ENCODE results near the gene SLC15A1. TPM values are rescaled to one million over a fixed set of nuclear protein-coding genes. Genes with fewer than 3 reads are reported as not detected.

SLC15A1 gene
- total RNA-seq, 2 experiments from 2014 or later, result not detected

- intact Hi-C loops (cut with DNase I, micrococcal nuclease), result no loop called here
- Histone ChIP-seq H3K27ac (ENCODE audit: low read depth in 1 of 2, low read length in 2 of 2) (no peak overlapping the region), H3K27me3 (ENCODE audit: control insufficient read depth in 1 of 2, insufficient read depth in 2 of 2, low read length in 2 of 2) (peaks cover 0 to 2% of the 10 kb centered on the region in 2 experiments), H3K4me3 (ENCODE audit: low read length) (no peak overlapping the region), H3K9me3 (ENCODE audit: control insufficient read depth in 1 of 2, insufficient read depth in 1 of 2, low read length in 2 of 2) (peaks cover 0 to 10% of the 10 kb centered on the region in 2 experiments), H3K36me3 (ENCODE audit: insufficient read depth, low read length) (no peaks in the 10 kb centered on the region), H3K4me1 (ENCODE audit: insufficient read depth, low read length) (no peaks in the 10 kb centered on the region)
- Mint-ChIP-seq H3K4me1 (ENCODE audit: low read depth) (no peaks in the 10 kb centered on the region), H3K4me3 (no peak overlapping the region), H3K27me3 (peaks cover 18% of the 10 kb centered on the region), H3K27ac (no peak overlapping the region), H3K9me3 (peaks cover 2% of the 10 kb centered on the region), H3K36me3 (ENCODE audit: low read depth) (no peaks in the 10 kb centered on the region)
- ChIA-PET CTCF (no interaction called here), POLR2A (no interaction called here)
- DNase-seq, result no peak
- ATAC-seq (ENCODE audit: poor library complexity), result no peak
- TF ChIP-seq, protein P1, sequence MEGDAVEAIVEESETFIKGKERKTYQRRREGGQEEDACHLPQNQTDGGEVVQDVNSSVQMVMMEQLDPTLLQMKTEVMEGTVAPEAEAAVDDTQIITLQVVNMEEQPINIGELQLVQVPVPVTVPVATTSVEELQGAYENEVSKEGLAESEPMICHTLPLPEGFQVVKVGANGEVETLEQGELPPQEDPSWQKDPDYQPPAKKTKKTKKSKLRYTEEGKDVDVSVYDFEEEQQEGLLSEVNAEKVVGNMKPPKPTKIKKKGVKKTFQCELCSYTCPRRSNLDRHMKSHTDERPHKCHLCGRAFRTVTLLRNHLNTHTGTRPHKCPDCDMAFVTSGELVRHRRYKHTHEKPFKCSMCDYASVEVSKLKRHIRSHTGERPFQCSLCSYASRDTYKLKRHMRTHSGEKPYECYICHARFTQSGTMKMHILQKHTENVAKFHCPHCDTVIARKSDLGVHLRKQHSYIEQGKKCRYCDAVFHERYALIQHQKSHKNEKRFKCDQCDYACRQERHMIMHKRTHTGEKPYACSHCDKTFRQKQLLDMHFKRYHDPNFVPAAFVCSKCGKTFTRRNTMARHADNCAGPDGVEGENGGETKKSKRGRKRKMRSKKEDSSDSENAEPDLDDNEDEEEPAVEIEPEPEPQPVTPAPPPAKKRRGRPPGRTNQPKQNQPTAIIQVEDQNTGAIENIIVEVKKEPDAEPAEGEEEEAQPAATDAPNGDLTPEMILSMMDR (IDR thresholded peaks at IDR 0.05), result no peak
These were observed 16.1 kb upstream of the SLC15A1 start for GRCh38 chr13:98768522-98768921.

DNA sequence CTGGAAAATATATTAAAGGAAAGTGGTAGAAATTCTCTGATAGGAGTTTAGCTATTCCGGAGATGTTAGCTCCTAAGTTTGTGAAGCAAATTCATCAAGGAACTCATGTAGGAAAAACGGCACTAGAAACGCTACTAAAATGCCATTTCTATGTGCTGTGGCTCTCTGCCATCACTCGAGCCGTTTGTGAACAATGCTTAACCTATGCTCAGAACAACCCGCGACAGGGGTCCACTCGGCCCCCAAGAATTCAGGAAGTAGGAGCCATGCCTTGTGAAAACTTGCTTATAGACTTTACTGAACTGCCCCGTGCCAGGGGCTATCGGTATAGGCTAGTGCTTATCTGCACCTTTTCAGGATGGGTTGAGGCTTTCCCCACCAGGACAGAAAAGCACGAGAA, 14.2 kb upstream of the SLC15A1 start:
- DNase-seq (no peak), ATAC-seq (ENCODE audit: poor library complexity) (no peak)
- Mint-ChIP-seq H3K36me3 (ENCODE audit: low read depth) (no peaks in the 10 kb centered on the region), H3K27ac (no peak overlapping the region), H3K27me3 (peaks cover 18% of the 10 kb centered on the region), H3K4me1 (ENCODE audit: low read depth) (no peaks in the 10 kb centered on the region), H3K4me3 (no peak overlapping the region), H3K9me3 (peaks cover 2% of the 10 kb centered on the region)
- H3K4me3 ChIP-seq (ENCODE audit: low read length), result no peak overlapping the region
- CTCF ChIA-PET, result no interaction called here
- no peak overlapping the region for H3K27ac ChIP-seq (ENCODE audit: low read depth in 1 of 2, low read length in 2 of 2)
- H3K4me1 ChIP-seq (ENCODE audit: insufficient read depth, low read length), result no peaks in the 10 kb centered on the region
- H3K9me3 ChIP-seq (ENCODE audit: control insufficient read depth in 1 of 2, insufficient read depth in 1 of 2, low read length in 2 of 2), result peaks cover 0 to 10% of the 10 kb centered on the region in 2 experiments
- intact Hi-C loops (cut with DNase I, micrococcal nuclease), result no loop called here
- H3K27me3 ChIP-seq (ENCODE audit: control insufficient read depth in 1 of 2, insufficient read depth in 2 of 2, low read length in 2 of 2), result peaks cover 0 to 2% of the 10 kb centered on the region in 2 experiments
- TF ChIP-seq, protein P1 (IDR thresholded peaks at IDR 0.05), result no peak
- POLR2A ChIA-PET, result interaction anchor here (0.5 kb wide), 1 partner anchor 302 kb away, joined by 3 read pairs; no protein-coding TSS in a partner anchor
- no peaks in the 10 kb centered on the region for H3K36me3 ChIP-seq (ENCODE audit: insufficient read depth, low read length)

DNA sequence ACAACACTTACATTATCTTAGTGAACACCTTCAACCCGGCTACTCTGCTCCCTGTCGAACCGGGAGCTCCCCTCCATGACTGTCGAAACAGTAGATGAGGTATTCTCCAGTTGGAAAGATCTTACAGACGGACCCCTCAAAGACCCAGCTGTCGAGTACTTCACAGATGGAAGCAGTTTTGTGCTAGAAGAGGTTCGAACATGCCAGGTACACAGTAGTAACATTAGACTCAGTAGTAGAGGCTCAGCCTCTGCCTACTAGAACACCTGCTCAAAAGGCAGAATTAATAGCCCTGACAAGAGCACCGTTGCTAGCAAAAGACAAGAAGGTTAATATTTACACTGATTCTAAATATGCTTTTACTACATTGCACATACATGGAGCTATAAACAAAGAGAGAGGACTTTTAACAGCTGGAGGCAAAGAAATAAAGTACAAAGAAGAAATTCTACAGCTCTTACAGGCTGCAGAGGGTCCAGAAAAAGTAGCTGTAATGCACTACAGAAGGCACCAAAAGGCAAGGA, 13.6 kb upstream of the SLC15A1 start:
- Mint-ChIP-seq H3K27me3 (peaks cover 18% of the 10 kb centered on the region), H3K4me3 (no peak overlapping the region), H3K36me3 (ENCODE audit: low read depth) (no peaks in the 10 kb centered on the region), H3K9me3 (peaks cover 2% of the 10 kb centered on the region), H3K4me1 (ENCODE audit: low read depth) (no peaks in the 10 kb centered on the region), H3K27ac (no peak overlapping the region)
- no peak for ATAC-seq (ENCODE audit: poor library complexity)
- Histone ChIP-seq H3K27ac (ENCODE audit: low read depth in 1 of 2, low read length in 2 of 2) (no peak overlapping the region), H3K9me3 (ENCODE audit: control insufficient read depth in 1 of 2, insufficient read depth in 1 of 2, low read length in 2 of 2) (peaks cover 0 to 13% of the 10 kb centered on the region in 2 experiments), H3K4me1 (ENCODE audit: insufficient read depth, low read length) (no peaks in the 10 kb centered on the region), H3K27me3 (ENCODE audit: control insufficient read depth in 1 of 2, insufficient read depth in 2 of 2, low read length in 2 of 2) (peaks cover 0 to 2% of the 10 kb centered on the region in 2 experiments), H3K4me3 (ENCODE audit: low read length) (no peak overlapping the region), H3K36me3 (ENCODE audit: insufficient read depth, low read length) (no peaks in the 10 kb centered on the region)
- DNase-seq, result no peak
- TF ChIP-seq, protein P1 (IDR thresholded peaks at IDR 0.05), result no peak
- ChIA-PET CTCF (no interaction called here), POLR2A (interaction anchor here (0.5 kb wide), 1 partner anchor 303 kb away, joined by 3 read pairs; no protein-coding TSS in a partner anchor)
- intact Hi-C loops (cut with DNase I, micrococcal nuclease), result no loop called here

All from CD4-positive, alpha-beta T cell (primary cell).